Measurements from ENCODE around the gene GRK4.

- TF ChIP-seq CTCF (IDR thresholded peaks at IDR 0.05; ENCODE audit: insufficient read depth, low read depth, low read length) (no peak), EZH2 (IDR thresholded peaks at IDR 0.05; ENCODE audit: insufficient read depth, low read length) (no peak)
These were observed 76.5 kb downstream of the GRK4 start for GRCh38 chr4:3039706-3040366.
